ENCODE measurements around the gene GNAT2.

Gene GNAT2

DNA sequence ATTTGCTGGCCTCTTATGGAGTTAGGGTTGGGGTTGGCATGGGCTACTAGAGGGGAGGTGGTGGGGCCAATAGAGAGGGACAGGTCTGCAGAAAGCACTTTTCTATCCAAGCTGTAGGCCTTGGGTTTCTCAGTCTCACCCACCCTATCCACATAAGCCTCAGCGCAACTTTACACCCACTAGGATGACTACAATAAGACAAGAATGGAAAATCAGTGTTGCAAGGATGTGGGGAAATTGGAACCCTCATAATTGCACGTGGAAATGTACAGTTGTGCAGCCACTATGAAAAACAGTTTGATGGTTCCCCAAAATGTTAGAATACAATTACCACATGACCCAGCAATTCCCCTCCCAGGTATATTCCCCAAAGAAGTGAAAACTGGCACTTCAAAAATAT, 22.4 kb upstream of the GNAT2 start:
- no peaks in the 10 kb centered on the region for H3K9me3 ChIP-seq (ENCODE audit: control insufficient read depth, insufficient read depth, low read depth, low read length)
- H3K36me3 ChIP-seq (ENCODE audit: control insufficient read depth in 2 of 2, insufficient read depth in 1 of 2, low read length in 2 of 2) = no peaks in the 10 kb centered on the region
- CTCF ChIA-PET = interaction anchor here (0.6 to 11.3 kb wide), 14 partner anchors 9 to 695 kb away, joined by 3 to 345 read pairs (median 4); partner anchors contain the start of gene AHCYL1
- H3K4me3 ChIP-seq (ENCODE audit: low read depth, low read length) = no peak overlapping the region
- no peak overlapping the region for H3K27ac ChIP-seq (ENCODE audit: extremely low read depth, low read depth, low read length)
- POLR2A ChIA-PET = interaction anchor here (1.5 kb wide), 1 partner anchor 130 kb away, joined by 4 read pairs; no protein-coding TSS in a partner anchor
- TF ChIP-seq SCRT2 (tag by site-specific recombination; IDR thresholded peaks at IDR 0.05) (no peak), ZXDB (tag by site-specific recombination; IDR thresholded peaks at IDR 0.05) (no peak)
- H3K4me1 ChIP-seq (ENCODE audit: control insufficient read depth, insufficient read depth, low read length) = no peaks in the 10 kb centered on the region

DNA sequence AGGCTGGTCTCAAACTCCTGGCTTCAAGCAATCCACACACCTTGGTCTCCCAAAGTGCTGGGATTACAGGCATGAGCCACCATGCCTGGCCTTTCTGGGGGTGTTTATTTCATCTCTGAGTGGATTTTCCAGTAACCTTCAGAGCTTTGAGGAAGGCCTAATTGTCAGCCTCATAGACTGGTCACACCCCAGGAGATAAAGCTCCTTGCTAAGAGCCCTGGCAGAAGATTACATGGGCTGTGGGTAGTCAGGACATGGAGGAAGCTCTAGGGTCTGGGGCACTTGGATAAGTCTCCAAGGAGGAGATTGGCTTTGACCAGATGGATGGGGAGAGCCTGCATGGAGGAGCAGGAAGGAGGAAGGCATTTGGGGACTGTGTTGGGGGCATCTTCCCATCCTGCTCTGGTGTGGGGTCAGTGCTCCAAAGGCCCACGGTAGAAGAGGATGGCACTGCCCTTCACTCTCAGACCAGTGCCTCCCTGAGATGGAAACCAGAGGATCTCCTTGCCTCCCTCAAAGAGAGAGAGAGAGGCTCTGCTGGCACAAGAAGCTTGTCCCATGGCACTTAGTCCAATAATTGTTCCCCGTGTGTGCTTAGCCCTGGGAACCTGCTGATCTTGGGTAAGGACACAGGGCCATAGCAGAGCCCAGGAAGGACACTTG, 21.8 kb upstream of the GNAT2 start:
- TF ChIP-seq ZNF174 (tag by site-specific recombination; IDR thresholded peaks at IDR 0.05) = no peak
- no peak for TF ChIP-seq ZNF830 (tag by site-specific recombination; IDR thresholded peaks at IDR 0.05; ENCODE audit: low read depth)
- TF ChIP-seq ZNF837 (tag by site-specific recombination; IDR thresholded peaks at IDR 0.05) = no peak
- TF ChIP-seq ZNF114 (tag by site-specific recombination; IDR thresholded peaks at IDR 0.05) = no peak
- TF ChIP-seq ZNF670 (tag by site-specific recombination; IDR thresholded peaks at IDR 0.05; ENCODE audit: low read depth) = no peak
- TF ChIP-seq, protein P1, sequence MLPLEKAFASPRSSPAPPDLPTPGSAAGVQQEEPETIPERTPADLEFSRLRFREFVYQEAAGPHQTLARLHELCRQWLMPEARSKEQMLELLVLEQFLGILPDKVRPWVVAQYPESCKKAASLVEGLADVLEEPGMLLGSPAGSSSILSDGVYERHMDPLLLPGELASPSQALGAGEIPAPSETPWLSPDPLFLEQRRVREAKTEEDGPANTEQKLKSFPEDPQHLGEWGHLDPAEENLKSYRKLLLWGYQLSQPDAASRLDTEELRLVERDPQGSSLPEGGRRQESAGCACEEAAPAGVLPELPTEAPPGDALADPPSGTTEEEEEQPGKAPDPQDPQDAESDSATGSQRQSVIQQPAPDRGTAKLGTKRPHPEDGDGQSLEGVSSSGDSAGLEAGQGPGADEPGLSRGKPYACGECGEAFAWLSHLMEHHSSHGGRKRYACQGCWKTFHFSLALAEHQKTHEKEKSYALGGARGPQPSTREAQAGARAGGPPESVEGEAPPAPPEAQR (tag by site-specific recombination; IDR thresholded peaks at IDR 0.05) = no peak
- ChIA-PET POLR2A (interaction anchor here (1.5 to 2.9 kb wide), 4 partner anchors 92 to 344 kb away, joined by 4 to 44 read pairs (median 8); partner anchors contain the start of genes AHCYL1 and GNAI3), CTCF (interaction anchor here (0.6 to 11.3 kb wide), 34 partner anchors 10 to 695 kb away, joined by 3 to 345 read pairs (median 4); partner anchors contain the start of genes AHCYL1, AMPD2, CYB561D1 and GNAI3)
- no peaks in the 10 kb centered on the region for H3K36me3 ChIP-seq (ENCODE audit: control insufficient read depth in 2 of 2, insufficient read depth in 1 of 2, low read length in 2 of 2)
- H3K4me3 ChIP-seq (ENCODE audit: low read depth, low read length) = no peak overlapping the region
- H3K9me3 ChIP-seq (ENCODE audit: control insufficient read depth, insufficient read depth, low read depth, low read length) = no peaks in the 10 kb centered on the region
- no peaks in the 10 kb centered on the region for H3K4me1 ChIP-seq (ENCODE audit: control insufficient read depth, insufficient read depth, low read length)
- no peak overlapping the region for H3K27ac ChIP-seq (ENCODE audit: extremely low read depth, low read depth, low read length)

DNA sequence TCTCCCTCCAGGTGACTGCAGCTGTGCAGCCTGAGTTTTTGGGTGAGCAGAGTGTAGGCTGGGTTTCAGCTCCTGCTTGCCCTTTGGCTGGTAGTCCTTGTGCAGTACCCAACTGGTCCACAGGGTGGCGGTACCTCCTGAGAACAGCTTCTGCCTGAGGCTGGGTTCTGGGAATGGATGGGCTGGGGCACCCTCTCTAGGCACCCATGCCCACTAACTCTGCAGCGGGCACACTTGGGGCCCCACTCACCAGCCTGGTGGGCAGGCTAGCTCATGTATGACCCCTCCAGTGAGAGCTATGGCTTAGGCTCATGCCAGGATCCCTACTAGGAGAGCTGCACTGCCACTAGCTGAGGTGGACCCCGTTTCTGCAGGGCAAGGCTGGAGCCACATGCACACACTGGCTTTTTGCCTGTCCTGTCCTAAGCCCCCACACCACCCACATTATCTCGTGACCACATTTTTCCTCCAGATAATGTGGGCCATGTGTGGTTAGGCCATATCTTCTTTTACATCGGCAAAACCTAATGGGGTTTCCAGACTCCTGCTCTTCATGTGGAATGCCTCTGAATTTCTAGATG, 21.0 kb upstream of the GNAT2 start:
- Histone ChIP-seq H3K4me3 (ENCODE audit: low read depth, low read length) (no peak overlapping the region), H3K27ac (ENCODE audit: extremely low read depth, low read depth, low read length) (no peak overlapping the region), H3K4me1 (ENCODE audit: control insufficient read depth, insufficient read depth, low read length) (no peaks in the 10 kb centered on the region), H3K9me3 (ENCODE audit: control insufficient read depth, insufficient read depth, low read depth, low read length) (no peaks in the 10 kb centered on the region), H3K36me3 (ENCODE audit: control insufficient read depth in 2 of 2, insufficient read depth in 1 of 2, low read length in 2 of 2) (no peaks in the 10 kb centered on the region)
- CTCF ChIA-PET = interaction anchor here (0.5 to 11.3 kb wide), 63 partner anchors 11 to 682 kb away, joined by 3 to 345 read pairs (median 4); partner anchors contain the start of genes AHCYL1, AMPD2, CYB561D1 and GNAI3
- POLR2A ChIA-PET = interaction anchor here (1.5 to 2.9 kb wide), 4 partner anchors 91 to 344 kb away, joined by 4 to 44 read pairs (median 8); partner anchors contain the start of genes AHCYL1 and GNAI3
- no peak for TF ChIP-seq ZNF302 (tag by site-specific recombination; IDR thresholded peaks at IDR 0.05; ENCODE audit: low read depth)
- TF ChIP-seq ZNF335 (tag by site-specific recombination; conservative IDR thresholded peaks at IDR 0.05) = no peak
- peak; percentile 30 for TF ChIP-seq ZNF654 (tag by site-specific recombination; IDR thresholded peaks at IDR 0.05; ENCODE audit: low read depth)
- TF ChIP-seq ZNF211 (tag by site-specific recombination; IDR thresholded peaks at IDR 0.05; ENCODE audit: low read depth) = no peak
- TF ChIP-seq ZBTB8A (tag by site-specific recombination; IDR thresholded peaks at IDR 0.05) = peak; percentile 62
- TF ChIP-seq, protein P2, sequence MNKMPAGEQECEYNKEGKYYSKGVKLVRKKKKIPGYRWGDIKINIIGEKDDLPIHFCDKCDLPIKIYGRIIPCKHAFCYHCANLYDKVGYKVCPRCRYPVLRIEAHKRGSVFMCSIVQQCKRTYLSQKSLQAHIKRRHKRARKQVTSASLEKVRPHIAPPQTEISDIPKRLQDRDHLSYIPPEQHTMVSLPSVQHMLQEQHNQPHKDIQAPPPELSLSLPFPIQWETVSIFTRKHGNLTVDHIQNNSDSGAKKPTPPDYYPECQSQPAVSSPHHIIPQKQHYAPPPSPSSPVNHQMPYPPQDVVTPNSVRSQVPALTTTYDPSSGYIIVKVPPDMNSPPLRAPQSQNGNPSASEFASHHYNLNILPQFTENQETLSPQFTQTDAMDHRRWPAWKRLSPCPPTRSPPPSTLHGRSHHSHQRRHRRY (tag by site-specific recombination; IDR thresholded peaks at IDR 0.05) = no peak
- TF ChIP-seq ZNF140 (tag by site-specific recombination; IDR thresholded peaks at IDR 0.05) = no peak
- TF ChIP-seq, protein P3, sequence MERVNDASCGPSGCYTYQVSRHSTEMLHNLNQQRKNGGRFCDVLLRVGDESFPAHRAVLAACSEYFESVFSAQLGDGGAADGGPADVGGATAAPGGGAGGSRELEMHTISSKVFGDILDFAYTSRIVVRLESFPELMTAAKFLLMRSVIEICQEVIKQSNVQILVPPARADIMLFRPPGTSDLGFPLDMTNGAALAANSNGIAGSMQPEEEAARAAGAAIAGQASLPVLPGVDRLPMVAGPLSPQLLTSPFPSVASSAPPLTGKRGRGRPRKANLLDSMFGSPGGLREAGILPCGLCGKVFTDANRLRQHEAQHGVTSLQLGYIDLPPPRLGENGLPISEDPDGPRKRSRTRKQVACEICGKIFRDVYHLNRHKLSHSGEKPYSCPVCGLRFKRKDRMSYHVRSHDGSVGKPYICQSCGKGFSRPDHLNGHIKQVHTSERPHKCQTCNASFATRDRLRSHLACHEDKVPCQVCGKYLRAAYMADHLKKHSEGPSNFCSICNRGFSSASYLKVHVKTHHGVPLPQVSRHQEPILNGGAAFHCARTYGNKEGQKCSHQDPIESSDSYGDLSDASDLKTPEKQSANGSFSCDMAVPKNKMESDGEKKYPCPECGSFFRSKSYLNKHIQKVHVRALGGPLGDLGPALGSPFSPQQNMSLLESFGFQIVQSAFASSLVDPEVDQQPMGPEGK (tag by site-specific recombination; IDR thresholded peaks at IDR 0.05) = peak; percentile 31; the same call in 1 of the 2 replicates
- TF ChIP-seq ZNF311 (tag by site-specific recombination; IDR thresholded peaks at IDR 0.05; ENCODE audit: borderline replicate concordance) = no peak
- TF ChIP-seq, protein P4, sequence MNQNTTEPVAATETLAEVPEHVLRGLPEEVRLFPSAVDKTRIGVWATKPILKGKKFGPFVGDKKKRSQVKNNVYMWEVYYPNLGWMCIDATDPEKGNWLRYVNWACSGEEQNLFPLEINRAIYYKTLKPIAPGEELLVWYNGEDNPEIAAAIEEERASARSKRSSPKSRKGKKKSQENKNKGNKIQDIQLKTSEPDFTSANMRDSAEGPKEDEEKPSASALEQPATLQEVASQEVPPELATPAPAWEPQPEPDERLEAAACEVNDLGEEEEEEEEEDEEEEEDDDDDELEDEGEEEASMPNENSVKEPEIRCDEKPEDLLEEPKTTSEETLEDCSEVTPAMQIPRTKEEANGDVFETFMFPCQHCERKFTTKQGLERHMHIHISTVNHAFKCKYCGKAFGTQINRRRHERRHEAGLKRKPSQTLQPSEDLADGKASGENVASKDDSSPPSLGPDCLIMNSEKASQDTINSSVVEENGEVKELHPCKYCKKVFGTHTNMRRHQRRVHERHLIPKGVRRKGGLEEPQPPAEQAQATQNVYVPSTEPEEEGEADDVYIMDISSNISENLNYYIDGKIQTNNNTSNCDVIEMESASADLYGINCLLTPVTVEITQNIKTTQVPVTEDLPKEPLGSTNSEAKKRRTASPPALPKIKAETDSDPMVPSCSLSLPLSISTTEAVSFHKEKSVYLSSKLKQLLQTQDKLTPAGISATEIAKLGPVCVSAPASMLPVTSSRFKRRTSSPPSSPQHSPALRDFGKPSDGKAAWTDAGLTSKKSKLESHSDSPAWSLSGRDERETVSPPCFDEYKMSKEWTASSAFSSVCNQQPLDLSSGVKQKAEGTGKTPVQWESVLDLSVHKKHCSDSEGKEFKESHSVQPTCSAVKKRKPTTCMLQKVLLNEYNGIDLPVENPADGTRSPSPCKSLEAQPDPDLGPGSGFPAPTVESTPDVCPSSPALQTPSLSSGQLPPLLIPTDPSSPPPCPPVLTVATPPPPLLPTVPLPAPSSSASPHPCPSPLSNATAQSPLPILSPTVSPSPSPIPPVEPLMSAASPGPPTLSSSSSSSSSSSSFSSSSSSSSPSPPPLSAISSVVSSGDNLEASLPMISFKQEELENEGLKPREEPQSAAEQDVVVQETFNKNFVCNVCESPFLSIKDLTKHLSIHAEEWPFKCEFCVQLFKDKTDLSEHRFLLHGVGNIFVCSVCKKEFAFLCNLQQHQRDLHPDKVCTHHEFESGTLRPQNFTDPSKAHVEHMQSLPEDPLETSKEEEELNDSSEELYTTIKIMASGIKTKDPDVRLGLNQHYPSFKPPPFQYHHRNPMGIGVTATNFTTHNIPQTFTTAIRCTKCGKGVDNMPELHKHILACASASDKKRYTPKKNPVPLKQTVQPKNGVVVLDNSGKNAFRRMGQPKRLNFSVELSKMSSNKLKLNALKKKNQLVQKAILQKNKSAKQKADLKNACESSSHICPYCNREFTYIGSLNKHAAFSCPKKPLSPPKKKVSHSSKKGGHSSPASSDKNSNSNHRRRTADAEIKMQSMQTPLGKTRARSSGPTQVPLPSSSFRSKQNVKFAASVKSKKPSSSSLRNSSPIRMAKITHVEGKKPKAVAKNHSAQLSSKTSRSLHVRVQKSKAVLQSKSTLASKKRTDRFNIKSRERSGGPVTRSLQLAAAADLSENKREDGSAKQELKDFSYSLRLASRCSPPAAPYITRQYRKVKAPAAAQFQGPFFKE (tag by site-specific recombination; IDR thresholded peaks at IDR 0.05; ENCODE audit: borderline replicate concordance) = no peak
